ENCODE measurements around the gene HEY2.
"Not testable (repeated sequence)": the region's sequence is repeated elsewhere in the genome, so short reads cannot be mapped to it uniquely, and the experiment has no call there.

The HEY2 gene

GRCh38 chr6:125769147-125769783, 19.8 kb downstream of the HEY2 start:
- no peak for DNase-seq (ENCODE audit: low spot score)

- peak; percentile 65 for DNase-seq (ENCODE audit: low spot score)
Measured at GRCh38 chr6:125773387-125774341, 24.2 kb downstream of the HEY2 start.

GRCh38 chr6:125776107-125776826, 26.8 kb downstream of the HEY2 start:
- DNase-seq (ENCODE audit: low spot score): not testable (repeated sequence)

GRCh38 chr6:125779924-125780539, 30.6 kb downstream of the HEY2 start:
- DNase-seq (ENCODE audit: low spot score): peak; percentile 99

- DNase-seq (ENCODE audit: low spot score): peak; percentile 82
Measured at GRCh38 chr6:125780540-125781313, 31.3 kb downstream of the HEY2 start.

GRCh38 chr6:125781314-125781868, 32.0 kb downstream of the HEY2 start:
- DNase-seq (ENCODE audit: low spot score): peak; percentile 74

- no peak for DNase-seq (ENCODE audit: low spot score)
Measured at GRCh38 chr6:125784365-125784764, 34.9 kb downstream of the HEY2 start.

- no peak for DNase-seq (ENCODE audit: low spot score)
Measured at GRCh38 chr6:125787791-125788190, 38.4 kb downstream of the HEY2 start.

- DNase-seq (ENCODE audit: low spot score): no peak
Measured at GRCh38 chr6:125789167-125789566, 39.7 kb downstream of the HEY2 start.

- DNase-seq (ENCODE audit: low spot score): peak; percentile 83
Measured at GRCh38 chr6:125789576-125790357, 40.3 kb downstream of the HEY2 start.

GRCh38 chr6:125790358-125791150, 41.1 kb downstream of the HEY2 start, which contains the start of gene NCOA7:
TSS of gene NCOA7 (plus strand) at chr6:125790960. CDS start at chr6:125815355, 24,395 bp downstream.
- DNase-seq (ENCODE audit: low spot score): peak; percentile 83

- peak; percentile 88 for DNase-seq (ENCODE audit: low spot score)
Measured at GRCh38 chr6:125791151-125791819, 41.9 kb downstream of the HEY2 start.

- DNase-seq (ENCODE audit: low spot score): no peak
Measured at GRCh38 chr6:125791820-125792165, 42.4 kb downstream of the HEY2 start.

GRCh38 chr6:125792172-125792571, 42.7 kb downstream of the HEY2 start:
- DNase-seq (ENCODE audit: low spot score): no peak

GRCh38 chr6:125792680-125793079, 43.2 kb downstream of the HEY2 start:
- no peak for DNase-seq (ENCODE audit: low spot score)

- DNase-seq (ENCODE audit: low spot score): no peak
Measured at GRCh38 chr6:125793280-125793679, 43.8 kb downstream of the HEY2 start.

- DNase-seq (ENCODE audit: low spot score): no peak
Measured at GRCh38 chr6:125793863-125794262, 44.4 kb downstream of the HEY2 start.

- no peak for DNase-seq (ENCODE audit: low spot score)
Measured at GRCh38 chr6:125794342-125795137, 45.1 kb downstream of the HEY2 start.
